ENCODE measurements around the gene HIBCH. TPM values are rescaled to one million over a fixed set of nuclear protein-coding genes. Genes with fewer than 3 reads are reported as not detected.

Gene HIBCH
- total RNA-seq, 1 donor from 2014 or later, result 24.5 TPM

- intact Hi-C loops (cut with micrococcal nuclease), result no loop called here
- Histone ChIP-seq H3K27me3 (ENCODE audit: low read depth) (no peaks in the 10 kb centered on the region), H3K4me3 (no peak overlapping the region), H3K36me3 (no peaks in the 10 kb centered on the region), H3K4me1 (peaks cover 50% of the 10 kb centered on the region), H3K27ac (replicated peaks) (peak overlapping the region; percentile 41), H3K9me3 (replicated peaks) (no peaks in the 10 kb centered on the region)
- DNase-seq, result no peak
- TF ChIP-seq, protein P1, sequence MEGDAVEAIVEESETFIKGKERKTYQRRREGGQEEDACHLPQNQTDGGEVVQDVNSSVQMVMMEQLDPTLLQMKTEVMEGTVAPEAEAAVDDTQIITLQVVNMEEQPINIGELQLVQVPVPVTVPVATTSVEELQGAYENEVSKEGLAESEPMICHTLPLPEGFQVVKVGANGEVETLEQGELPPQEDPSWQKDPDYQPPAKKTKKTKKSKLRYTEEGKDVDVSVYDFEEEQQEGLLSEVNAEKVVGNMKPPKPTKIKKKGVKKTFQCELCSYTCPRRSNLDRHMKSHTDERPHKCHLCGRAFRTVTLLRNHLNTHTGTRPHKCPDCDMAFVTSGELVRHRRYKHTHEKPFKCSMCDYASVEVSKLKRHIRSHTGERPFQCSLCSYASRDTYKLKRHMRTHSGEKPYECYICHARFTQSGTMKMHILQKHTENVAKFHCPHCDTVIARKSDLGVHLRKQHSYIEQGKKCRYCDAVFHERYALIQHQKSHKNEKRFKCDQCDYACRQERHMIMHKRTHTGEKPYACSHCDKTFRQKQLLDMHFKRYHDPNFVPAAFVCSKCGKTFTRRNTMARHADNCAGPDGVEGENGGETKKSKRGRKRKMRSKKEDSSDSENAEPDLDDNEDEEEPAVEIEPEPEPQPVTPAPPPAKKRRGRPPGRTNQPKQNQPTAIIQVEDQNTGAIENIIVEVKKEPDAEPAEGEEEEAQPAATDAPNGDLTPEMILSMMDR (IDR thresholded peaks at IDR 0.05; ENCODE audit: borderline replicate concordance), result no peak
Measured at GRCh38 chr2:190354003-190354690, 34.5 kb upstream of the HIBCH start.

GRCh38 chr2:190353537-190353899 lies 33.9 kb upstream of the HIBCH start:
- intact Hi-C loops (cut with micrococcal nuclease), result no loop called here
- DNase-seq, result no peak
- Histone ChIP-seq H3K9me3 (replicated peaks) (no peaks in the 10 kb centered on the region), H3K4me3 (no peak overlapping the region), H3K36me3 (no peaks in the 10 kb centered on the region), H3K27ac (replicated peaks) (peak overlapping the region; percentile 41), H3K4me1 (peaks cover 44% of the 10 kb centered on the region), H3K27me3 (ENCODE audit: low read depth) (no peaks in the 10 kb centered on the region)
- TF ChIP-seq, protein P1 (IDR thresholded peaks at IDR 0.05; ENCODE audit: borderline replicate concordance), result no peak

DNA sequence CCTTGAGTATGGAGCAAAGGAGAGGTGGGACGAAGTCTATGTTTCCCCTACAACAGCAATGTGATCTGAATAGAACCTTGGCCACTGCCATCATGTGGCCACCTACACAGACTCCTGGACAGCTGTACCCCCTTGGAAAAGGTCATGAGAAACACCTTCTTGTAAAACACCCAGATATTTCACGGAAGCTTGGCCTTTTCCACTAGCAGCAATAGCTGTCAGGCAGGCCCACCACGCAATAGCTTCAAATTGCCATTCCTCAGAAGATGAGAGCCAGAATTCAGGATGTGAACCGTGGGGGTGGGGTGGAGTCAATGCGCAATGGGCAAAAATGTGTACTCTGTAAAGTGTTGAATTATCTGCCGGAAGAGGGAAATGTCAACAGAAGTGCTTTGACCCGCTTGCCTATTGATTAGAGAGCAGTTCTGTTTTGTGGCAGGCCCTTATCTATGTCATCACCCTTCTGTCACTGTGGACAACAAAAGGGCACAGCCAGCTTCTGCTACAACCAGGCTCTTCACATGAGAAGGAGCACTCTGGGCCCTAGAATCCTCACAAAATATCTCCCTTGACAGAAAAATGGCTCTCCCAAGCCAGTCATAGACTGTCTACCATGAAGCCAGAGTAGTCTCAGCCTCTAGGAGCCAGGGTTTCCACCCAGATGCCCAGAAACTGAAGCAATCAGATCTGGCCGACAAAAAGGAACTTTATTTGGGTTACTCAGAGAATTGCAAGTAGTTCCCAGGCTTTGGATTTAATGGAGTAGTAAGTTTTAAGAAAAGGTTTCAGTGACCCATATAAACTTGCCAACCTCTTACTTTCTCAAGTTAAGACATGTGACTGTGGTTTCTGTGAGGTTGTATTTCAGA lies 33.3 kb upstream of the HIBCH start:
- H3K27ac ChIP-seq (replicated peaks), result peak overlapping the region; percentile 41
- TF ChIP-seq, protein P1 (IDR thresholded peaks at IDR 0.05; ENCODE audit: borderline replicate concordance), result no peak
- H3K4me3 ChIP-seq, result no peak overlapping the region
- H3K9me3 ChIP-seq (replicated peaks), result no peaks in the 10 kb centered on the region
- DNase-seq, result no peak
- H3K4me1 ChIP-seq, result peaks cover 38% of the 10 kb centered on the region
- no peaks in the 10 kb centered on the region for H3K36me3 ChIP-seq
- intact Hi-C loops (cut with micrococcal nuclease), result no loop called here
- H3K27me3 ChIP-seq (ENCODE audit: low read depth), result no peaks in the 10 kb centered on the region

DNA sequence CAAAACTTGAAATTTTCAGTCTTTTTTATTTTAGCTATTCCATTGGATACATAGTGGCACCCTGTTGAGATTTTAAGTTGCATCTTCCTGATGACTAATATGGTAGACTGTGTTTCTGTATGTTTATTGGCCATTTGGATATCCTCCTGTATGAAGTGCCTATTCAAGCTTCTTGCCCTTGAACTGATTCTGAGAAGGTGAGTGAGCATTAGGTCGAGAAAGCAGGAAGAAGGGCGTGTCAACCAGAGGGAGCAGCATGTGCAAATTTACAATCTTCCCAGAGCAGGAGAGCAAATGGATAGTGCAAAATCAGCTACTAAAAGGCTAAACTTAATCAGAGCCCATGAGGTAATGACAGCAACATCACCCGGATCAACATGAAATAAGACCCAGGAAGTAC lies 32.3 kb upstream of the HIBCH start:
- no peaks in the 10 kb centered on the region for H3K27me3 ChIP-seq (ENCODE audit: low read depth)
- no peak for DNase-seq
- H3K4me3 ChIP-seq, result no peak overlapping the region
- H3K4me1 ChIP-seq, result peaks cover 37% of the 10 kb centered on the region
- no peaks in the 10 kb centered on the region for H3K36me3 ChIP-seq
- no peak overlapping the region for H3K27ac ChIP-seq (replicated peaks)
- TF ChIP-seq, protein P1 (IDR thresholded peaks at IDR 0.05; ENCODE audit: borderline replicate concordance), result no peak
- H3K9me3 ChIP-seq (replicated peaks), result no peaks in the 10 kb centered on the region
- intact Hi-C loops (cut with micrococcal nuclease), result no loop called here

GRCh38 chr2:190350371-190350770 lies 30.7 kb upstream of the HIBCH start:
- no peaks in the 10 kb centered on the region for H3K36me3 ChIP-seq
- DNase-seq, result no peak
- TF ChIP-seq, protein P1 (IDR thresholded peaks at IDR 0.05; ENCODE audit: borderline replicate concordance), result no peak
- H3K9me3 ChIP-seq (replicated peaks), result no peaks in the 10 kb centered on the region
- no peaks in the 10 kb centered on the region for H3K27me3 ChIP-seq (ENCODE audit: low read depth)
- peaks cover 31% of the 10 kb centered on the region for H3K4me1 ChIP-seq
- intact Hi-C loops (cut with micrococcal nuclease), result no loop called here
- H3K4me3 ChIP-seq, result no peak overlapping the region
- no peak overlapping the region for H3K27ac ChIP-seq (replicated peaks)
